Measurements from ENCODE around the gene HEXIM2.
A peak's percentile ranks its signal among the peaks of the same experiment; 100 is the strongest.

Gene HEXIM2

DNA sequence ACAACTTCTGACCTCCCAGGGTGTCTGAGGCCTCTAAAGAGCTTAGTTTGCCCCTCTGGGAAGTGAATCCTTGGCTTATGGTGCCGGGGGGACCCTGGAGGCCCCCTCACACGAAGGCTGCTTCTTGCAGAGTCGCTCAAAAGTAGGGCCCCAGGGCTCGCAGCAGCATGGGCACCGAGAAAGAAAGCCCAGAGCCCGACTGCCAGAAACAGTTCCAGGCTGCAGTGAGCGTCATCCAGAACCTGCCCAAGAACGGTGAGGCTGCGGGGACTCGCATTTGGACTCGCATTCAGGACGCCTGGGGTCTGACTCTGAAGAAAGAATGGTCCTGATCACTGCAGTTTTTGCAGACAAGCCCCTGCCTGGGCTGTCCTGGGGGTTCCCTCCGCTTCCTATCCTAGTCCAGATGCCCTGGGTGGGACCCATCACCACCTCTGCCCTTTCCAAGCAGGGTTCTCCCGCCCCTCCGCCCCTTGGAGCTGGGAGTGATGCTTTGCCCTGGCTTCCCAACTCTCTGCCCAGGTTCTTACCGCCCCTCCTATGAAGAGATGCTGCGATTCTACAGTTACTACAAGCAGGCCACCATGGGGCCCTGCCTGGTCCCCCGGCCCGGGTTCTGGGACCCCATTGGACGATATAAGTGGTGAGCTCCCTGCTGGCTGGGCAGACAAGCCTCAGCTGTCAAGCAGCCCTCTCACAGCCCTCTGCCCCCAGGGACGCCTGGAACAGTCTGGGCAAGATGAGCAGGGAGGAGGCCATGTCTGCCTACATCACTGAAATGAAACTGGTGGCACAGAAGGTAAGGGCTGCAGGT lies 25.5 kb upstream of the HEXIM2 start:
- no peaks in the 10 kb centered on the region for H3K36me3 ChIP-seq
- no peaks in the 10 kb centered on the region for H3K27me3 ChIP-seq
- no peaks in the 10 kb centered on the region for H3K4me1 ChIP-seq
- TF ChIP-seq, protein P1, sequence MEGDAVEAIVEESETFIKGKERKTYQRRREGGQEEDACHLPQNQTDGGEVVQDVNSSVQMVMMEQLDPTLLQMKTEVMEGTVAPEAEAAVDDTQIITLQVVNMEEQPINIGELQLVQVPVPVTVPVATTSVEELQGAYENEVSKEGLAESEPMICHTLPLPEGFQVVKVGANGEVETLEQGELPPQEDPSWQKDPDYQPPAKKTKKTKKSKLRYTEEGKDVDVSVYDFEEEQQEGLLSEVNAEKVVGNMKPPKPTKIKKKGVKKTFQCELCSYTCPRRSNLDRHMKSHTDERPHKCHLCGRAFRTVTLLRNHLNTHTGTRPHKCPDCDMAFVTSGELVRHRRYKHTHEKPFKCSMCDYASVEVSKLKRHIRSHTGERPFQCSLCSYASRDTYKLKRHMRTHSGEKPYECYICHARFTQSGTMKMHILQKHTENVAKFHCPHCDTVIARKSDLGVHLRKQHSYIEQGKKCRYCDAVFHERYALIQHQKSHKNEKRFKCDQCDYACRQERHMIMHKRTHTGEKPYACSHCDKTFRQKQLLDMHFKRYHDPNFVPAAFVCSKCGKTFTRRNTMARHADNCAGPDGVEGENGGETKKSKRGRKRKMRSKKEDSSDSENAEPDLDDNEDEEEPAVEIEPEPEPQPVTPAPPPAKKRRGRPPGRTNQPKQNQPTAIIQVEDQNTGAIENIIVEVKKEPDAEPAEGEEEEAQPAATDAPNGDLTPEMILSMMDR (IDR thresholded peaks at IDR 0.05; ENCODE audit: low read depth, low read length) = no peak
- peak; percentile 30 for DNase-seq
- H3K4me3 ChIP-seq (ENCODE audit: low read depth, low read length) = peak overlapping the region; percentile 60
- no peaks in the 10 kb centered on the region for H3K9me3 ChIP-seq

DNA sequence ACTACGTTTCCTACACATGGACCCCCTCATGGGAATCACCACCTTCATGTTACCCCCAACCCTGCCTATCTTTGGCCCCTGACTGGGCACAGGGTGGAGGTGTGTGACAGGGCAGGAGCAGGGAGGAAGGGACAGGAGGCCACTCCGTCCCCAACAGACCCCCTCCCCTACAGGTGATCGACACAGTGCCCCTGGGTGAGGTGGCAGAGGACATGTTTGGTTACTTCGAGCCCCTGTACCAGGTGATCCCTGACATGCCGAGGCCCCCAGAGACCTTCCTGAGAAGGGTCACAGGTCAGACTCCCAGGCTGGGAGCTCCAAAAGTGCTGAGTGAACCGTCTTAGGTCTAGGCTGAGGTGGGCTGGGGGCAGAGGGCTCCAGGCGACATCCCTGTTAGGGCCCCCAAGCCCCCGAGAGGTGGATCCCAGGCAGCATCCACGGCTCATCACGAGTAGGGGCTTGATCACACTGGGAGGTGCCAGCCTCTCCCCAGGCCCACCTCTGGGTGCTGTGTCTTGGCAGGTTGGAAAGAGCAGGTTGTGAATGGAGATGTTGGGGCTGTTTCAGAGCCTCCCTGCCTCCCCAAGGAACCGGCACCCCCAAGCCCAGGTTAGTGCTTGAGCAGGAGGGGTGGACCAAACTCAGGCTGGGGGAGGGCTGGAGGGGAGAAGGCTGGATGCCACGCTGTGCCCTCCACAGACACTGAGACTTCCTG lies 24.7 kb upstream of the HEXIM2 start:
- no peak overlapping the region for H3K4me3 ChIP-seq (ENCODE audit: low read depth, low read length)
- no peaks in the 10 kb centered on the region for H3K4me1 ChIP-seq
- no peaks in the 10 kb centered on the region for H3K36me3 ChIP-seq
- DNase-seq = no peak
- H3K27me3 ChIP-seq = no peaks in the 10 kb centered on the region
- H3K9me3 ChIP-seq = no peaks in the 10 kb centered on the region
- TF ChIP-seq, protein P1 (IDR thresholded peaks at IDR 0.05; ENCODE audit: low read depth, low read length) = no peak

DNA sequence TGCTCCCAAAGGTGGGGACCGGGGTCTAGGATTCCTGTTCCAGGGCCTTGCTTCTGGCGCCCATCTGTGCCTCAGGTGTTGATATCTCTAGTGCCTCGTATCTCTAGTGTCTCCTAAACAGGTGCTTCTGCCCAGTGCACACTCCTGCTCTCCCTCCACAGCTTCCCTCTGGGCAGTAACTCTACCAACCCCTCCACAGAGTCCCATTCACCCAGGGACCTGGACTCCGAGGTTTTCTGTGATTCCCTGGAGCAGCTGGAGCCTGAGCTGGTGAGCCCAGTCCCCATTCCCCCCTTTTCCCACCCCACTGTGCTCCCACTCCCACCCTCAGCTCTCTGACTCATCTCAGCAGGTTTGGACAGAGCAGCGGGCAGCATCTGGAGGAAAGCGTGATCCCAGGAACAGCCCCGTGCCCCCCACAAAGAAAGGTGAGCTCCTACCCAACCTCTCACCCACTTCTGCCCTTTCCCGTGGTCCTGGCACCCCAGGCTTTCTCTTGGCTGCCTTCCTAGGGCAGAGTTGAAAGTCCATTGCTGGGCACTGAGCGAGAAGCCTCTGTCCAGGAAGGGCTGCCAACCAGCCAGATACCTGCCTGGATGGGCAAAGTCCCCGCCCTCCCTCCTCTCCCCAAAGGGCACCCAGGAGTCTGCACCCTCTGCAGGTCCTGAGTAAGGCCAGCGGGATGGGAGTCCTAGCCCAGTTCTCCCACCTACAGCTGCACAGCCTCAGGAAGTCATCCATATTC lies 23.9 kb upstream of the HEXIM2 start:
- Histone ChIP-seq H3K4me1 (no peaks in the 10 kb centered on the region), H3K36me3 (no peaks in the 10 kb centered on the region), H3K27me3 (no peaks in the 10 kb centered on the region), H3K9me3 (no peaks in the 10 kb centered on the region), H3K4me3 (ENCODE audit: low read depth, low read length) (no peak overlapping the region)
- TF ChIP-seq, protein P1 (IDR thresholded peaks at IDR 0.05; ENCODE audit: low read depth, low read length) = no peak
- DNase-seq = no peak

DNA sequence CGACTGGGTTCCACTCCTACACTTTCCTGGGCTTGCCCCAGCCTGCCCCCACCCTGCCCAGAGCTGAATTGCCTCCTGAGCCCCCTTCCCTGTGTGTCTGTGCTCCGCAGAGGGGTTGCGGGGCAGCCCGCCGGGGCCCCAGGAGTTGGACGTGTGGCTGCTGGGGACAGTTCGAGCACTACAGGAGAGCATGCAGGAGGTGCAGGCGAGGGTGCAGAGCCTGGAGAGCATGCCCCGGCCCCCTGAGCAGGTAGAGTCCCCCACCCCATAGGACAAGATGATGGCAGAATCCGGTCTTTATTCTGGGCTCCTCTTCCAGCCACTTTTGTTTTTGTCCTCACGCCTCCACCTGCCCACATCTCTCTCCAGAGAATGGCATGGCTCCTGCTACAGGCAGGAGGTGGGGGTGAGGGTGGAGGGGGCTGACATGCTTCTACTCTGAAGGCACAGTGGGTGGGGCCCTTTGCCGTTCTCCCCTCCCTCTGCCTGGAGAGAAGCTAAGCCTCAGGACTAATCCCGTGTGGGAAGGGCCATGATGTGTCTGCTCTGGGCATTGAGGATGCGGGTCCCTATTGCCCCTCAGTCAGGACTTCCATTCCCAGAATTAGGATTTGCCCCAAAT lies 22.7 kb upstream of the HEXIM2 start:
- no peaks in the 10 kb centered on the region for H3K4me1 ChIP-seq
- no peaks in the 10 kb centered on the region for H3K9me3 ChIP-seq

DNA sequence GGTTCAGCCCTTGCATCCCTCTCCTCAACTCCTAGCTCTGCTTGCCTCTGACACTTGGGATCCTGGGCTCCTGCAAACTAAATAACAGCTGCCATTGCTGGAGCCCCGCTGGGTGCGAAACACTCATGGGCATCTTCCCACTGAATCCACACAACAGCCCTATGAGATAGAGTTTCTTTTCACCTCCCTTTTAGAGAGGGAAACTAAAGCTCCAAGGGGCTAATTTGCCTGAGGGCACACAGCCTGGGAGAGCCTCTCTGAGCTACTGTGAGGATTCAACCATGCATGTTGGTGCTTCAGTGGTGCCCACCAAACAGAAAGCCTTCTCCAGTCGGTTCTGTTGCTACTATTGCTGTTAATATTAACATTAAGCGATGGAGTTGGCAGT lies 22.1 kb upstream of the HEXIM2 start:
- TF ChIP-seq, protein P1 (IDR thresholded peaks at IDR 0.05; ENCODE audit: low read depth, low read length) = no peak
- no peak for DNase-seq
- Histone ChIP-seq H3K4me3 (ENCODE audit: low read depth, low read length) (no peak overlapping the region), H3K9me3 (no peaks in the 10 kb centered on the region), H3K36me3 (no peaks in the 10 kb centered on the region), H3K27me3 (no peaks in the 10 kb centered on the region), H3K4me1 (no peaks in the 10 kb centered on the region)

More for the DNA sequence above, 22.7 kb upstream of the HEXIM2 start:
- TF ChIP-seq, protein P1 (IDR thresholded peaks at IDR 0.05; ENCODE audit: low read depth, low read length) = no peak
- H3K27me3 ChIP-seq = no peaks in the 10 kb centered on the region
- no peak overlapping the region for H3K4me3 ChIP-seq (ENCODE audit: low read depth, low read length)
- DNase-seq = no peak
- no peaks in the 10 kb centered on the region for H3K36me3 ChIP-seq

All from BE2C (cell line).